Thyroid gland (tissue), 4 donors: ENCODE results near the gene ART4. TPM values are rescaled to one million over a fixed set of nuclear protein-coding genes. Genes with fewer than 3 reads are reported as not detected.

Experiments
- DNase-seq, 2 donors: peaks; one replicate each; pipeline ENCODE4 v3.0.0-alpha.2; 2019
- H3K27ac ChIP-seq, 3 donors: fragments of 200-600 bp; sonication (generic); 1 replicate in 2 of 3; 2 replicates in 1 of 3; pipeline ENCODE4 v1.5.1; 2016 to 2019; ENCODE audit warnings: mild to moderate bottlenecking in 1 of 3, moderate library complexity in 1 of 3
- H3K27me3 ChIP-seq: fragments of 200-600 bp; sonication (generic); one replicate; pipeline ENCODE4 v1.5.1; 2019
- H3K36me3 ChIP-seq, 2 donors: fragments of 200-600 bp; sonication (generic); one replicate each; pipeline ENCODE4 v1.5.1; 2016 to 2019
- H3K4me1 ChIP-seq, 2 donors: fragments of 200-600 bp; sonication (generic); one replicate each; pipeline ENCODE4 v1.5.1; 2017 to 2019
- H3K4me3 ChIP-seq, 3 donors: fragments of 200-600 bp; sonication (generic); replicated peaks in 1 of 3; 1 replicate in 2 of 3; 2 replicates in 1 of 3; pipeline ENCODE4 v1.5.1; 2016; ENCODE audit warnings: mild to moderate bottlenecking in 1 of 3
- H3K9me3 ChIP-seq: fragments of 200-600 bp; sonication (generic); one replicate; pipeline ENCODE4 v1.5.1; 2017
- POLR2A ChIP-seq, 2 donors: fragments of 450-650 bp; IDR thresholded peaks; one replicate each; pipeline ENCODE4 v1.6.1; 2017; ENCODE audit warnings: antibody characterized with exemption in 2 of 2, mild to moderate bottlenecking in 2 of 2, moderate library complexity in 1 of 2
- WGBS, 2 donors: methylation state at CpG; one replicate each; pipeline ENCODE4 v1.1.5; 2017; 5-methylcytosine and 5-hydroxymethylcytosine counted together
- intact Hi-C: fragments of 100-400 bp; cut with DNase I; formaldehyde crosslinking; loops from one replicate; pipeline ENCODE4 v1.15.1; 2023
- total RNA-seq, 4 donors: library from RNA; depleted of rRNA; stranded (reverse); fragments of >200 nt; gene quantifications; one replicate each; pipeline ENCODE4 v1.2.3, GENCODE V29; 2016
- TF ChIP-seq, protein P1 (sequence below), 6 experiments: fragments of 200-600 bp in 3 of 6; fragments of 450-650 bp in 3 of 6; sonication (generic) in 3 of 6; IDR thresholded peaks; one replicate each; pipeline ENCODE4 v1.5.1; 2016 to 2019; ENCODE audit warnings: antibody characterized with exemption in 6 of 6, mild to moderate bottlenecking in 2 of 6, inconsistent platforms in 1 of 6, moderate library complexity in 1 of 6

ART4 gene
- total RNA-seq, 4 donors from 2014 or later: 5.5 to 26.5 (median 10.8) TPM

DNA sequence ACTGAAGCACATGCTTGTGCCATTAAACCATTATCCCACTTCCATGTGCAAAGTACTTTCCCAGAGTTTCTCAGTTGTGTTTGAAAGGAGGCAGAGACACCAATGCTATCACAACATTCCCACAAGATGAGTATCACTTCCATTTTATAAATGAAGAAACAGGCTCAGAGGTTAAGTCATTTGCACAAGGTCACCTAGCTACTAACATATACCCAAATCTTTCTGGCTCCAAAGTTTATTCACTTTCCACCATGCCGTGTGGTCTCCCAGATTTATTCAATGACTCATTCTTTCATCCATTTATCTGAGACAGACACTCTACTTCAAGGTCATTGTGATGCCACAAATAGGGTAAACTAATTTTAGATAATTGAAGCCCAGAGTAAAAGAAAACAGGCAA, 9.4 kb downstream of the ART4 start:
- Histone ChIP-seq H3K27me3 (no peaks in the 10 kb centered on the region), H3K36me3 (no peaks in the 10 kb centered on the region), H3K27ac (no peak overlapping the region), H3K4me1 (no peaks in the 10 kb centered on the region), H3K9me3 (no peaks in the 10 kb centered on the region), H3K4me3 (no peak overlapping the region)
- intact Hi-C loops: no loop called here
- no peak for TF ChIP-seq POLR2A (IDR thresholded peaks at IDR 0.05)
- TF ChIP-seq, protein P1, sequence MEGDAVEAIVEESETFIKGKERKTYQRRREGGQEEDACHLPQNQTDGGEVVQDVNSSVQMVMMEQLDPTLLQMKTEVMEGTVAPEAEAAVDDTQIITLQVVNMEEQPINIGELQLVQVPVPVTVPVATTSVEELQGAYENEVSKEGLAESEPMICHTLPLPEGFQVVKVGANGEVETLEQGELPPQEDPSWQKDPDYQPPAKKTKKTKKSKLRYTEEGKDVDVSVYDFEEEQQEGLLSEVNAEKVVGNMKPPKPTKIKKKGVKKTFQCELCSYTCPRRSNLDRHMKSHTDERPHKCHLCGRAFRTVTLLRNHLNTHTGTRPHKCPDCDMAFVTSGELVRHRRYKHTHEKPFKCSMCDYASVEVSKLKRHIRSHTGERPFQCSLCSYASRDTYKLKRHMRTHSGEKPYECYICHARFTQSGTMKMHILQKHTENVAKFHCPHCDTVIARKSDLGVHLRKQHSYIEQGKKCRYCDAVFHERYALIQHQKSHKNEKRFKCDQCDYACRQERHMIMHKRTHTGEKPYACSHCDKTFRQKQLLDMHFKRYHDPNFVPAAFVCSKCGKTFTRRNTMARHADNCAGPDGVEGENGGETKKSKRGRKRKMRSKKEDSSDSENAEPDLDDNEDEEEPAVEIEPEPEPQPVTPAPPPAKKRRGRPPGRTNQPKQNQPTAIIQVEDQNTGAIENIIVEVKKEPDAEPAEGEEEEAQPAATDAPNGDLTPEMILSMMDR (IDR thresholded peaks at IDR 0.05): no peak
- DNase-seq: no peak
- 56 to 60% methylated on average over 1 of the region's 1 CpG for WGBS, 2 donors

DNA sequence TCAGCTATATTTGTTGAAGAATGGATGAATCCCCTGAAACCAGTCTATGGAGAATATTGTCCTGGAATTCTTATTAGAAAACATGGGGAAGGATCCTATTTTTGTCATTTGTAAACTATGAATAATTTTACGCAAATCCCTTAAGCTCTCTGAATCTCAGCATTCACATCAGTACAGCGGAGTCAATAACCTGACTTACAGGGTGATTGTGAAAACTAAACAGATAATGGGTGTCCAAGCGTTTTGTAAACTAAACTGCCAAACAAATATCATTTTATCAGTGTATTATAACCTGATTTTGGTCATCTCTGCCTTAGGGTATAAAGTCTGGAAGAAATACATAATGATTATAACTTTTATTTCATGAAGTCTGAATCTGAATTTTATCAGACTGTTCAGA, 10.0 kb downstream of the ART4 start:
- TF ChIP-seq, protein P1 (IDR thresholded peaks at IDR 0.05): no peak
- TF ChIP-seq POLR2A (IDR thresholded peaks at IDR 0.05): no peak
- Histone ChIP-seq H3K9me3 (no peaks in the 10 kb centered on the region), H3K4me3 (no peak overlapping the region), H3K36me3 (no peaks in the 10 kb centered on the region), H3K4me1 (no peaks in the 10 kb centered on the region), H3K27me3 (no peaks in the 10 kb centered on the region), H3K27ac (no peak overlapping the region)
- no peak for DNase-seq
- intact Hi-C loops: no loop called here
- 86 to 91% methylated on average over 3 of the region's 3 CpGs for WGBS, 2 donors

DNA sequence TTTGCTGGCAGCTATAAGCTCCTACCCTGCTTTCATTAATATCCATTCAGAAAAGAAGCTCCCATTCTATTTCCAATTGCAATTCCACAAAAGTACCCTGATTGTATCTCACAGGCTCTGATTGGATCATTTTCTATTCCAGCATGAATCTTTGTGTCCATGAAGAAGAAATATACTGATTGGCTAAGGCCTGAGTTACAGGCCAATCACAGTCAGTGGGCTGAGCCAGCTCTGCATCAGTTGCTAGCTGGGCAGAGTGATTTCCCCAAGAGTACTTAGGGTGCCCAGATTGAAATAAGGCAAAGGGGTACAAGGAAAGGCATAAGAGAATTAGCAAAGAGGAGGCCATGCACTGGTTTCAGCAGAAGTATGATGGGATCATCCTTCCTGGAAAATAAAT, 14.4 kb downstream of the ART4 start:
- H3K27ac ChIP-seq: no peak overlapping the region
- TF ChIP-seq, protein P1 (IDR thresholded peaks at IDR 0.05): no peak
- no peak for TF ChIP-seq POLR2A (IDR thresholded peaks at IDR 0.05)
- intact Hi-C loops: no loop called here
- no peaks in the 10 kb centered on the region for H3K4me1 ChIP-seq
- DNase-seq: no peak
- H3K36me3 ChIP-seq: no peaks in the 10 kb centered on the region
- H3K9me3 ChIP-seq: no peaks in the 10 kb centered on the region
- no peaks in the 10 kb centered on the region for H3K27me3 ChIP-seq
- no peak overlapping the region for H3K4me3 ChIP-seq

DNA sequence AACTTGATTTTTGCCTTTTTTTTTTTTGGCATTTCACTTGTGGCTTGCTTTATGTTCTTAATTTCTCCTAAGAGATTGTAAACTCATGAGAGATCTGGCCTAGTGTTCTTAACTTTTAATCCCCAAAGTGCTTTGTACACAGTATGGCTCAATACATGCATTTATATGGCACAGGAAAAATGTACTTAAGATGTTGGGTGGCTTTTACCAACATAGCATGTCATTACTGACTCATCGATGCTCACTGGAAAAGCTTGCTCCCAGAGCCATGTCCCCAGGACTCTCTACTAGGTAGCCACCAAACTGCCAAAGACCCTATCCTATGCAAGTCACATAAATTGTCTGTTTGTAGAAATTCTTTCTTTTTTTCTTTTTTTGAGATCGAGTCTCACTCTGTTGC, 16.3 kb downstream of the ART4 start:
- H3K27me3 ChIP-seq: no peaks in the 10 kb centered on the region
- WGBS, 2 donors: 97 to 98% methylated on average over 2 of the region's 2 CpGs
- intact Hi-C loops: no loop called here
- peak overlapping the region in 1 of 3 donors; percentile 32 for H3K27ac ChIP-seq
- H3K9me3 ChIP-seq: no peaks in the 10 kb centered on the region
- DNase-seq: no peak
- no peak for TF ChIP-seq POLR2A (IDR thresholded peaks at IDR 0.05)
- TF ChIP-seq, protein P1 (IDR thresholded peaks at IDR 0.05): no peak
- no peaks in the 10 kb centered on the region for H3K36me3 ChIP-seq
- H3K4me1 ChIP-seq: no peaks in the 10 kb centered on the region
- H3K4me3 ChIP-seq: no peak overlapping the region

DNA sequence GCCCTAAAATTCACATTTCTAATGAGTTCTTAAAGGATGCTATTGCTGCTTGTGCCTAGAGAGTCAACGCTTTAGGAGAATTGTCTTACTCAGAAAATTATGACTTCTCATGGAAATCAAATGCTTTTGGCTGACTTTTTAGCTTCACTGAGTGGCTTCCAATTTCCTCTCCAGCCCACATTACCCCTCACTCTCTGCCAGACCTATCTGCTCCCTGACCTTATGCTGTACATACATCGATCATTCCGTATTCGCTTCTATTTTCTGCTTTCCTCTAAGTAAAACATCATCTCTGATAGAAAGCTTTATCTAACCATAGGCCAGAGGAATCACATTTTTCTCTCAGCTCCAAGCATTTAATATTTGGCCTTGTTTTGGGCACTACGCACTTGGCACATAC, 16.8 kb downstream of the ART4 start:
- 74 to 85% methylated on average over 5 of the region's 5 CpGs for WGBS, 2 donors
- DNase-seq: no peak
- Histone ChIP-seq H3K4me1 (no peaks in the 10 kb centered on the region), H3K9me3 (no peaks in the 10 kb centered on the region), H3K36me3 (no peaks in the 10 kb centered on the region), H3K27ac (peak overlapping the region in 1 of 3 donors; percentile 32), H3K27me3 (no peaks in the 10 kb centered on the region), H3K4me3 (no peak overlapping the region)
- intact Hi-C loops: no loop called here
- TF ChIP-seq, protein P1 (IDR thresholded peaks at IDR 0.05): no peak
- no peak for TF ChIP-seq POLR2A (IDR thresholded peaks at IDR 0.05)
